Retina (tissue), 1 donor: Measurements from ENCODE around the gene ATAD3B.
"Not testable (repeated sequence)": the region's sequence is repeated elsewhere in the genome, so short reads cannot be mapped to it uniquely, and the experiment has no call there.

Source experiments
- DNase-seq: peaks from one replicate; pipeline ENCODE4 v3.0.0-alpha.2; 2016

ATAD3B gene

GRCh38 chr1:1452365-1452739, 19.2 kb upstream of the ATAD3B start:
- DNase-seq = not testable (repeated sequence)

GRCh38 chr1:1452882-1453281, 18.7 kb upstream of the ATAD3B start:
- no peak for DNase-seq

- DNase-seq = not testable (repeated sequence)
These were observed 17.1 kb upstream of the ATAD3B start for GRCh38 chr1:1454286-1455056.

- no peak for DNase-seq
These were observed 16.1 kb upstream of the ATAD3B start for GRCh38 chr1:1455366-1455884.

- DNase-seq = not testable (repeated sequence)
These were observed 15.6 kb upstream of the ATAD3B start for GRCh38 chr1:1455934-1456333.

- not testable (repeated sequence) for DNase-seq
These were observed 14.8 kb upstream of the ATAD3B start for GRCh38 chr1:1456683-1457255.

GRCh38 chr1:1459156-1459555, 12.4 kb upstream of the ATAD3B start:
- not testable (repeated sequence) for DNase-seq

GRCh38 chr1:1459711-1460110, 11.9 kb upstream of the ATAD3B start:
- not testable (repeated sequence) for DNase-seq

- DNase-seq = no peak
These were observed 10.9 kb upstream of the ATAD3B start for GRCh38 chr1:1460540-1461130.

- DNase-seq = no peak
These were observed 9.7 kb upstream of the ATAD3B start for GRCh38 chr1:1461721-1462317.

- DNase-seq = no peak
These were observed 9.1 kb upstream of the ATAD3B start for GRCh38 chr1:1462318-1462966.

GRCh38 chr1:1463312-1463711, 8.3 kb upstream of the ATAD3B start:
- DNase-seq = no peak

- DNase-seq = not testable (repeated sequence)
These were observed 3.2 kb upstream of the ATAD3B start for GRCh38 chr1:1468196-1468985.

- no peak for DNase-seq
These were observed 758 bp upstream of the ATAD3B start for GRCh38 chr1:1470626-1471388.

- DNase-seq = not testable (repeated sequence)
These were observed 700 bp downstream of the ATAD3B start for GRCh38 chr1:1472053-1472876.

- not testable (repeated sequence) for DNase-seq
These were observed 4.4 kb downstream of the ATAD3B start for GRCh38 chr1:1476011-1476410.

- DNase-seq = no peak
These were observed 5.6 kb downstream of the ATAD3B start for GRCh38 chr1:1477206-1477605.

- no peak for DNase-seq
These were observed 8.3 kb downstream of the ATAD3B start for GRCh38 chr1:1479547-1480487.

GRCh38 chr1:1480488-1480867, 8.9 kb downstream of the ATAD3B start:
- not testable (repeated sequence) for DNase-seq
